Loucy (cell line): Measurements from ENCODE around the gene RALGAPA1.

Experiments
- H2AFZ ChIP-seq: fragments of 200-600 bp; sonication (generic); 2 replicates; pipeline ENCODE4 v1.6.0; 2016; ENCODE audit warnings: antibody characterized with exemption, mild to moderate bottlenecking, low read length, moderate library complexity
- H3F3A ChIP-seq: fragments of 200-600 bp; 2 replicates; pipeline ENCODE4 v1.6.0; 2016; ENCODE audit warnings: antibody characterized with exemption, low read depth, mild to moderate bottlenecking
- H3K27me3 ChIP-seq: fragments of 200-600 bp; sonication (generic); 2 replicates; pipeline ENCODE4 v1.6.1; 2014; ENCODE audit warnings: low read length, mild to moderate bottlenecking; ENCODE audit not compliant: insufficient read depth, poor library complexity, severe bottlenecking
- H3K36me3 ChIP-seq: fragments of 200-600 bp; sonication (generic); 2 replicates; pipeline ENCODE4 v1.6.1; 2016; ENCODE audit warnings: low read length; ENCODE audit not compliant: insufficient read depth
- H3K4me1 ChIP-seq: fragments of 200-600 bp; sonication (generic); 2 replicates; pipeline ENCODE4 v1.5.1; 2014; ENCODE audit warnings: low read length, mild to moderate bottlenecking; ENCODE audit not compliant: insufficient read depth, poor library complexity, severe bottlenecking
- H3K4me2 ChIP-seq: fragments of 200-600 bp; sonication (generic); 2 replicates; pipeline ENCODE4 v1.6.0; 2014; ENCODE audit warnings: antibody characterized with exemption, low read length, low read depth, mild to moderate bottlenecking; ENCODE audit not compliant: poor library complexity, severe bottlenecking
- H3K4me3 ChIP-seq: fragments of 200-600 bp; sonication (generic); 2 replicates; pipeline ENCODE4 v1.5.1; 2014; ENCODE audit warnings: low read length, mild to moderate bottlenecking, mixed read lengths; ENCODE audit not compliant: poor library complexity, severe bottlenecking
- H3K79me2 ChIP-seq: fragments of 200-600 bp; sonication (generic); 2 replicates; pipeline ENCODE4 v1.6.1; 2014; ENCODE audit warnings: low read length; ENCODE audit not compliant: insufficient read depth
- H3K9ac ChIP-seq: fragments of 200-600 bp; sonication (generic); 2 replicates; pipeline ENCODE4 v1.6.0; 2014; ENCODE audit warnings: mild to moderate bottlenecking, low read depth, low read length, moderate library complexity; ENCODE audit not compliant: poor library complexity, severe bottlenecking
- H3K9me2 ChIP-seq: fragments of 200-600 bp; sonication (generic); replicated peaks from 2 replicates; pipeline ENCODE4 v1.6.1; 2016; ENCODE audit warnings: low read depth, low read length, mixed read lengths
- H3K9me3 ChIP-seq: fragments of 200-600 bp; sonication (generic); 2 replicates; pipeline ENCODE4 v1.6.1; 2014; ENCODE audit warnings: mild to moderate bottlenecking, antibody characterized with exemption, low read length, low read depth; ENCODE audit not compliant: insufficient read depth
- H4K20me1 ChIP-seq: fragments of 200-600 bp; sonication (generic); 2 replicates; pipeline ENCODE4 v1.6.0; 2014; ENCODE audit warnings: antibody characterized with exemption, low read length, mild to moderate bottlenecking; ENCODE audit not compliant: insufficient read depth, poor library complexity, severe bottlenecking
- EZH2phosphoT487 ChIP-seq: fragments of 200-600 bp; IDR thresholded peaks from 2 replicates; pipeline ENCODE4 v1.6.1; 2018; ENCODE audit warnings: antibody characterized with exemption, mild to moderate bottlenecking, moderate library complexity, borderline replicate concordance
- TF ChIP-seq, protein P1 (sequence below): fragments of 200-600 bp; sonication (generic); conservative IDR thresholded peaks from 2 replicates; pipeline ENCODE4 v1.5.1; 2014; ENCODE audit warnings: mild to moderate bottlenecking, antibody characterized with exemption, low read length

The RALGAPA1 gene

GRCh38 chr14:35539969-35540368 lies 269.1 kb downstream of the RALGAPA1 start:
- no peak overlapping the region for H3K4me3 ChIP-seq

GRCh38 chr14:35535483-35536112 lies 273.5 kb downstream of the RALGAPA1 start:
- no peaks in the 10 kb centered on the region for H3K36me3 ChIP-seq
- no peaks in the 10 kb centered on the region for H3K27me3 ChIP-seq
- no peaks in the 10 kb centered on the region for H3F3A ChIP-seq
- no peaks in the 10 kb centered on the region for H3K9me2 ChIP-seq
- H3K4me3 ChIP-seq: no peak overlapping the region
- no peak overlapping the region for H3K9ac ChIP-seq
- no peak overlapping the region for H3K4me2 ChIP-seq
- H3K9me3 ChIP-seq: no peaks in the 10 kb centered on the region
- TF ChIP-seq, protein P1, sequence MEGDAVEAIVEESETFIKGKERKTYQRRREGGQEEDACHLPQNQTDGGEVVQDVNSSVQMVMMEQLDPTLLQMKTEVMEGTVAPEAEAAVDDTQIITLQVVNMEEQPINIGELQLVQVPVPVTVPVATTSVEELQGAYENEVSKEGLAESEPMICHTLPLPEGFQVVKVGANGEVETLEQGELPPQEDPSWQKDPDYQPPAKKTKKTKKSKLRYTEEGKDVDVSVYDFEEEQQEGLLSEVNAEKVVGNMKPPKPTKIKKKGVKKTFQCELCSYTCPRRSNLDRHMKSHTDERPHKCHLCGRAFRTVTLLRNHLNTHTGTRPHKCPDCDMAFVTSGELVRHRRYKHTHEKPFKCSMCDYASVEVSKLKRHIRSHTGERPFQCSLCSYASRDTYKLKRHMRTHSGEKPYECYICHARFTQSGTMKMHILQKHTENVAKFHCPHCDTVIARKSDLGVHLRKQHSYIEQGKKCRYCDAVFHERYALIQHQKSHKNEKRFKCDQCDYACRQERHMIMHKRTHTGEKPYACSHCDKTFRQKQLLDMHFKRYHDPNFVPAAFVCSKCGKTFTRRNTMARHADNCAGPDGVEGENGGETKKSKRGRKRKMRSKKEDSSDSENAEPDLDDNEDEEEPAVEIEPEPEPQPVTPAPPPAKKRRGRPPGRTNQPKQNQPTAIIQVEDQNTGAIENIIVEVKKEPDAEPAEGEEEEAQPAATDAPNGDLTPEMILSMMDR: no peak
- TF ChIP-seq EZH2phosphoT487: no peak
- H4K20me1 ChIP-seq: peaks cover 3% of the 10 kb centered on the region
- no peak overlapping the region for H2AFZ ChIP-seq
- no peaks in the 10 kb centered on the region for H3K4me1 ChIP-seq
- no peaks in the 10 kb centered on the region for H3K79me2 ChIP-seq

More at GRCh38 chr14:35539969-35540368, 269.1 kb downstream of the RALGAPA1 start:
- H4K20me1 ChIP-seq: peaks cover 3% of the 10 kb centered on the region
- no peaks in the 10 kb centered on the region for H3K4me1 ChIP-seq
- no peaks in the 10 kb centered on the region for H3F3A ChIP-seq
- H3K4me2 ChIP-seq: no peak overlapping the region
- H2AFZ ChIP-seq: no peak overlapping the region
- H3K9me2 ChIP-seq: no peaks in the 10 kb centered on the region
- H3K9me3 ChIP-seq: no peaks in the 10 kb centered on the region
- H3K79me2 ChIP-seq: no peaks in the 10 kb centered on the region
- no peak for TF ChIP-seq EZH2phosphoT487
- TF ChIP-seq, protein P1: no peak
- no peak overlapping the region for H3K9ac ChIP-seq
- no peaks in the 10 kb centered on the region for H3K27me3 ChIP-seq
- H3K36me3 ChIP-seq: no peaks in the 10 kb centered on the region

DNA sequence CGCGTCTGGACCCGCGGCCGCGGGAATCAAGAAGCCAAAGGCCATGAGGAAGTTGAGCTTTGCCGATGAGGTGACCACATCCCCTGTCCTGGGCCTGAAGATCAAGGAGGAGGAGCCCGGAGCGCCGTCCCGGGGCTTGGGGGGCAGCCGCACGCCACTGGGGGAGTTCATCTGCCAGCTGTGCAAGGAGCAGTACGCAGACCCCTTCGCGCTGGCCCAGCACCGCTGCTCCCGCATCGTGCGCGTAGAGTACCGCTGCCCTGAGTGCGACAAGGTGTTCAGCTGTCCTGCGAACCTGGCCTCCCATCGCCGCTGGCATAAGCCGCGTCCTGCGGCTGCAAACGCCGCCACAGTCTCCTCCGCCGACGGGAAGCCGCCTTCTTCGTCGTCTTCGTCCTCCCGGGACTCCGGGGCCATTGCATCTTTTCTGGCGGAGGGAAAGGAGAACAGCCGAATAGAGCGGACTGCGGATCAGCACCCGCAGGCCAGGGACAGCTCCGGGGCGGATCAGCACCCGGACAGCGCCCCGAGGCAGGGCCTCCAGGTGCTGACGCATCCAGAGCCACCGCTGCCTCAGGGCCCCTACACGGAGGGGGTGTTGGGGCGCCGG lies 274.1 kb downstream of the RALGAPA1 start:
- Histone ChIP-seq H3K4me1 (no peaks in the 10 kb centered on the region), H3K9me3 (no peaks in the 10 kb centered on the region), H3K4me3 (no peak overlapping the region), H3K9ac (no peak overlapping the region), H4K20me1 (peaks cover 3% of the 10 kb centered on the region), H3K36me3 (no peaks in the 10 kb centered on the region), H3K79me2 (no peaks in the 10 kb centered on the region), H3K27me3 (no peaks in the 10 kb centered on the region), H2AFZ (no peak overlapping the region), H3K4me2 (no peak overlapping the region), H3F3A (no peaks in the 10 kb centered on the region), H3K9me2 (no peaks in the 10 kb centered on the region)
- TF ChIP-seq, protein P1: no peak
- no peak for TF ChIP-seq EZH2phosphoT487
